ENCODE results near the gene FAM241B.

DNA sequence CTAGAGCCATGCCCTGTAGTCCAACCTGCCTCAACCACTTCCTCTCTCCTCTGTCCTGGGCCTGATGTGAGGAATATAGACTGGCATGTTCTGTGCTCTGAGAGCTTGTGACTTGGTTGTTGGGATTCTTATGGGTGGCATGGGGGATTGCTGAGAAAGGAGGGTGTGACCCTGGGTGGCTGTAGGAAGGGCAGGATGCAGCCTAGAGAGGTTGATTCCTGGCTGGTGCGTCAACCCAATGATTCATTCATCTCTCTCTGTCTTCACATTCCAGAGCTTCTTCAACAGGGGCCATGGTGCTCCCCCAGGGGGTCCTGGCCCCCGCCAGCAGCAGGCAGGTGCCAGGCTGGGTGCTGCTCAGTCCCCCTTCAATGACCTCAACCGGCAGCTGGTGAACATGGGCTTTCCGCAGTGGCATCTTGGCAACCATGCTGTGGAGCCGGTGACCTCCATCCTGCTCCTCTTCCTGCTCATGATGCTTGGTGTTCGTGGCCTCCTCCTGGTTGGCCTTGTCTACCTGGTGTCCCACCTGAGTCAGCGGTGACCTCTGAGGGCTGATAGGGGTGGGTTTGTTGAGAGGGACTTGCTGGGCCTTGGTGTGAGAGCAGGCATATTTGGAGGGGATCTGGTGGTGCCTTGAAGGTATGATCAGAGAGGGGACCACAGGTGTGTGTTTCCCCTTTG lies 2.6 kb downstream of the FAM241B start:
- TF ChIP-seq ELF4 (IDR thresholded peaks at IDR 0.05) (no peak), SP1 (IDR thresholded peaks at IDR 0.05) (no peak), TARDBP (IDR thresholded peaks at IDR 0.05) (no peak), CTBP1 (IDR thresholded peaks at IDR 0.05; ENCODE audit: borderline replicate concordance) (no peak), FOXA1 (IDR thresholded peaks at IDR 0.05) (no peak), FOXM1 (IDR thresholded peaks at IDR 0.05; ENCODE audit: borderline replicate concordance) (no peak), ZNF384 (IDR thresholded peaks at IDR 0.05) (no peak), SUZ12 (IDR thresholded peaks at IDR 0.05) (no peak), LEF1 (IDR thresholded peaks at IDR 0.05; ENCODE audit: borderline replicate concordance) (no peak), NFRKB (IDR thresholded peaks at IDR 0.05) (no peak)
- TF ChIP-seq, protein P1, sequence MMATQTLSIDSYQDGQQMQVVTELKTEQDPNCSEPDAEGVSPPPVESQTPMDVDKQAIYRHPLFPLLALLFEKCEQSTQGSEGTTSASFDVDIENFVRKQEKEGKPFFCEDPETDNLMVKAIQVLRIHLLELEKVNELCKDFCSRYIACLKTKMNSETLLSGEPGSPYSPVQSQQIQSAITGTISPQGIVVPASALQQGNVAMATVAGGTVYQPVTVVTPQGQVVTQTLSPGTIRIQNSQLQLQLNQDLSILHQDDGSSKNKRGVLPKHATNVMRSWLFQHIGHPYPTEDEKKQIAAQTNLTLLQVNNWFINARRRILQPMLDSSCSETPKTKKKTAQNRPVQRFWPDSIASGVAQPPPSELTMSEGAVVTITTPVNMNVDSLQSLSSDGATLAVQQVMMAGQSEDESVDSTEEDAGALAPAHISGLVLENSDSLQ (IDR thresholded peaks at IDR 0.05): no peak
